GM12878 (cell line): Measurements from ENCODE around the gene BCAS3. TPM values are rescaled to one million over a fixed set of nuclear protein-coding genes. Genes with fewer than 3 reads are reported as not detected.

Experiments used
- ATAC-seq: fragments of 200-7000 bp; cut with Tn5 transposase; 3 replicates; pipeline ENCODE4 v1.9.1; 2020; ENCODE audit warnings: mild to moderate bottlenecking, moderate library complexity
- BruUV-seq: library from RNA; stranded (reverse); fragments of 400-500 nt; replicated peaks from 2 replicates; lab custom pipeline; 2021; lab: Mats Ljungman, UMichigan
- CTCF ChIA-PET: fragments of 300-600 bp; sonication (Branson Sonifier 250); formaldehyde crosslinking; extraction: SDS; loops from one replicate; lab custom pipeline; 2021; ENCODE audit warnings: inconsistent platforms; lab: Yijun Ruan, JAX
- POLR2A ChIA-PET: fragments of 350-600 bp; formaldehyde crosslinking; extraction: SDS; loops from one replicate; lab custom pipeline; 2021; ENCODE audit warnings: inconsistent platforms; lab: Charles Lee
- RAD21 ChIA-PET: fragments of 300-600 bp; sonication (Branson Sonifier 250); formaldehyde crosslinking; loops from one replicate; lab custom pipeline; 2023; ENCODE audit warnings: antibody characterized with exemption; ENCODE audit not compliant: unreplicated experiment; lab: Charles Lee
- SMC1A ChIA-PET: fragments of 300-600 bp; sonication (Branson Sonifier 250); formaldehyde crosslinking; loops from one replicate; lab custom pipeline; 2023; ENCODE audit not compliant: unreplicated experiment, uncharacterized antibody; lab: Charles Lee
- DNase-seq: peaks from one replicate; pipeline ENCODE4 v3.0.0-alpha.2; 2011; ENCODE audit warnings: low read depth, low spot score
- FAIRE-seq: peaks from 3 replicates; lab custom pipeline; 2011; peaks lifted over from hg19 to GRCh38; lab: Jason Lieb, UNC
- H2AFZ ChIP-seq: 2 replicates; pipeline ENCODE4 v1.6.0; 2011; ENCODE audit warnings: low read depth, low read length, control low read depth; ENCODE audit not compliant: control insufficient read depth
- H3K27ac ChIP-seq: 2 replicates; pipeline ENCODE4 v1.5.1; 2011; ENCODE audit warnings: control low read depth; ENCODE audit not compliant: control insufficient read depth, insufficient read depth
- H3K27me3 ChIP-seq, 2 experiments: replicated peaks in 1 of 2; 2 replicates each; pipeline versions ENCODE4 v1.6.0 to v1.6.1; 2011; ENCODE audit warnings: low read length in 1 of 2; ENCODE audit not compliant: control insufficient read depth in 2 of 2, insufficient read depth in 2 of 2
- H3K36me3 ChIP-seq, 2 experiments: 2 replicates each; pipeline ENCODE4 v1.5.1; 2011; ENCODE audit warnings: low read length in 1 of 2; ENCODE audit not compliant: control insufficient read depth in 2 of 2, insufficient read depth in 2 of 2
- H3K4me1 ChIP-seq: 2 replicates; pipeline ENCODE4 v1.6.1; 2011; ENCODE audit warnings: mild to moderate bottlenecking, low read length, moderate library complexity, mixed read lengths; ENCODE audit not compliant: control insufficient read depth, insufficient read depth
- H3K4me2 ChIP-seq: 2 replicates; pipeline ENCODE4 v1.6.0; 2011; ENCODE audit warnings: control low read depth; ENCODE audit not compliant: control insufficient read depth, insufficient read depth
- H3K4me3 ChIP-seq: fragments of 200-600 bp; sonication (generic); 2 replicates; pipeline ENCODE4 v1.5.1; 2016
- H3K79me2 ChIP-seq: 2 replicates; pipeline ENCODE4 v1.6.0; 2011; ENCODE audit warnings: low read length; ENCODE audit not compliant: control insufficient read depth, insufficient read depth
- H3K9ac ChIP-seq: 2 replicates; pipeline ENCODE4 v1.8.0; 2011; ENCODE audit warnings: low read length, control low read depth, mixed read lengths; ENCODE audit not compliant: control insufficient read depth, insufficient read depth
- H3K9me3 ChIP-seq: replicated peaks from 3 replicates; pipeline ENCODE4 v1.5.1; 2011; ENCODE audit warnings: mild to moderate bottlenecking, low read length; ENCODE audit not compliant: control insufficient read depth, insufficient read depth
- H4K20me1 ChIP-seq: 2 replicates; pipeline ENCODE4 v1.6.0; 2011; ENCODE audit not compliant: control insufficient read depth, insufficient read depth
- ATF2 ChIP-seq: IDR thresholded peaks from 2 replicates; pipeline ENCODE4 v1.6.1; 2012; ENCODE audit warnings: low read length, inconsistent platforms
- BCL11A ChIP-seq: IDR thresholded peaks from 2 replicates; pipeline ENCODE4 v1.6.1; 2011; ENCODE audit warnings: low read depth, low read length
- CBX5 ChIP-seq: sonication (generic); IDR thresholded peaks from 2 replicates; pipeline ENCODE4 v1.6.1; 2016; ENCODE audit warnings: low read depth, moderate library complexity, mild to moderate bottlenecking, inconsistent platforms
- CHD1 ChIP-seq: IDR thresholded peaks from 2 replicates; pipeline ENCODE4 v1.6.1; 2012; ENCODE audit warnings: low read depth, low read length, improper control_type of control experiment
- CUX1 ChIP-seq: IDR thresholded peaks from 2 replicates; pipeline ENCODE4 v1.6.1; 2012; ENCODE audit warnings: improper control_type of control experiment, low read depth, low read length; ENCODE audit not compliant: insufficient replicate concordance
- E2F4 ChIP-seq: IDR thresholded peaks from 2 replicates; pipeline ENCODE4 v1.6.1; 2012; ENCODE audit warnings: low read depth, low read length, improper control_type of control experiment
- MYB ChIP-seq: fragments of 150-350 bp; IDR thresholded peaks from 2 replicates; pipeline ENCODE4 v1.6.1; 2014; ENCODE audit warnings: mild to moderate bottlenecking, low read depth, low read length, borderline replicate concordance
- PAX8 ChIP-seq: fragments of 450-650 bp; IDR thresholded peaks from 2 replicates; pipeline ENCODE4 v1.6.1; 2017; ENCODE audit warnings: mild to moderate bottlenecking, moderate library complexity
- PKNOX1 ChIP-seq: fragments of 450-650 bp; IDR thresholded peaks from 2 replicates; pipeline ENCODE4 v1.6.1; 2016; ENCODE audit warnings: mild to moderate bottlenecking
- POLR2A ChIP-seq: IDR thresholded peaks from 2 replicates; pipeline ENCODE4 v1.6.1; 2011; ENCODE audit warnings: low read depth, mild to moderate bottlenecking, low read length
- in situ Hi-C: fragments of 300-500 bp; cut with MboI; formaldehyde crosslinking; loops from 9 replicates; pipeline ENCODE4 v1.14.3; 2018; ENCODE audit warnings: mixed read lengths
- intact Hi-C: fragments of 100-400 bp; cut with micrococcal nuclease; formaldehyde crosslinking; loops from one replicate; pipeline ENCODE4 v1.14.2; 2022; ENCODE audit not compliant: unreplicated experiment
- polyA plus RNA-seq, 11 experiments: library from polyadenylated mRNA; depleted of rRNA in 4 of 11; unstranded in 6 of 11; stranded (reverse) in 5 of 11; fragments of >200 nt; fragmentation: Nextera tagmentation in 4 of 11; fragmentation: Illumina TruSeq in 1 of 11; extraction: Ambion mirVana in 4 of 11; extraction: Trizol in 1 of 11; gene quantifications; 1 replicate in 1 of 11; 2 replicates in 10 of 11; pipeline versions ENCODE4 v1.2.1 to v1.2.3, GENCODE V29; 2011 to 2016; ENCODE audit warnings: inconsistent platforms in 2 of 11, missing spikeins in 2 of 11, low read depth in 1 of 11
- total RNA-seq, 4 experiments: library from RNA; depleted of rRNA in 3 of 4; stranded (reverse); fragments of >200 nt in 3 of 4; fragmentation: Illumina TruSeq in 1 of 4; extraction: Trizol in 1 of 4; gene quantifications; 2 replicates each; pipeline versions ENCODE4 v1.2.1 to v1.2.3, GENCODE V29; 2013 to 2021

BCAS3 gene
- total and polyA plus RNA-seq, 10 of the 15 experiments (the other 5 are each of a cell fraction or from before 2014, with no cell fraction given) = 2.1 to 11.0 (median 6.6) TPM

- H4K20me1 ChIP-seq = no peaks in the 10 kb centered on the region
- no peak overlapping the region for H3K27ac ChIP-seq
- intact Hi-C loops (no loop called here), in situ Hi-C loops (no loop called here)
- FAIRE-seq (peak; percentile 38), DNase-seq (no peak), ATAC-seq (no peak)
- H3K27me3 ChIP-seq = no peaks in the 10 kb centered on the region
- SMC1A ChIA-PET = no interaction called here
- H3K9me3 ChIP-seq = no peaks in the 10 kb centered on the region
- H2AFZ ChIP-seq = no peak overlapping the region
- no peak overlapping the region for H3K9ac ChIP-seq
- POLR2A ChIA-PET = no interaction called here
- RAD21 ChIA-PET = no interaction called here
- no peaks in the 10 kb centered on the region for H3K4me1 ChIP-seq
- no peak overlapping the region for H3K4me3 ChIP-seq
- no peaks in the 10 kb centered on the region for H3K36me3 ChIP-seq
- H3K4me2 ChIP-seq = no peak overlapping the region
- no peaks in the 10 kb centered on the region for H3K79me2 ChIP-seq
- no TSS peak for BruUV-seq
- CTCF ChIA-PET = no interaction called here
- TF ChIP-seq BCL11A = no peak
- no peak for TF ChIP-seq MYB
- no peak for TF ChIP-seq PAX8
- TF ChIP-seq POLR2A = no peak
- no peak for TF ChIP-seq CHD1
- no peak for TF ChIP-seq PKNOX1
- TF ChIP-seq CBX5 = no peak
- TF ChIP-seq E2F4 = no peak
- TF ChIP-seq ATF2 = no peak
- no peak for TF ChIP-seq CUX1
Observed at GRCh38 chr17:60750640-60751039, 73.0 kb downstream of the BCAS3 start.
